ENCODE results near the gene IL10RB. TPM values are rescaled to one million over a fixed set of nuclear protein-coding genes. Genes with fewer than 3 reads are reported as not detected.
"Not testable (repeated sequence)": the region's sequence is repeated elsewhere in the genome, so short reads cannot be mapped to it uniquely, and the experiment has no call there.

The IL10RB gene
- total RNA-seq, 1 donor: 60.9 TPM

GRCh38 chr21:33241846-33242245 lies 24.3 kb upstream of the IL10RB start:
- H3K4me3 ChIP-seq (ENCODE audit: low read depth, low read length): no peak overlapping the region
- TF ChIP-seq CTCF (IDR thresholded peaks at IDR 0.05; ENCODE audit: insufficient read depth, low read depth, low read length): no peak
- DNase-seq (ENCODE audit: low read depth): no peak

- H3K4me3 ChIP-seq (ENCODE audit: low read depth, low read length); DNase-seq (ENCODE audit: low read depth): not testable (repeated sequence)
These were observed 23.3 kb upstream of the IL10RB start for GRCh38 chr21:33242846-33243245.

GRCh38 chr21:33244082-33244778 lies 21.9 kb upstream of the IL10RB start:
- no peak for DNase-seq (ENCODE audit: low read depth)
- no peak for TF ChIP-seq CTCF (IDR thresholded peaks at IDR 0.05; ENCODE audit: insufficient read depth, low read depth, low read length)

GRCh38 chr21:33244779-33245105 lies 21.4 kb upstream of the IL10RB start:
- no peak for DNase-seq (ENCODE audit: low read depth)

More at GRCh38 chr21:33244082-33244778, 21.9 kb upstream of the IL10RB start:
- H3K4me3 ChIP-seq (ENCODE audit: low read depth, low read length): no peak overlapping the region

GRCh38 chr21:33245289-33245918 lies 20.8 kb upstream of the IL10RB start:
- TF ChIP-seq CTCF (IDR thresholded peaks at IDR 0.05; ENCODE audit: insufficient read depth, low read depth, low read length): no peak
- H3K4me3 ChIP-seq (ENCODE audit: low read depth, low read length): no peak overlapping the region
- no peak for DNase-seq (ENCODE audit: low read depth)

More at GRCh38 chr21:33244779-33245105, 21.4 kb upstream of the IL10RB start:
- H3K4me3 ChIP-seq (ENCODE audit: low read depth, low read length): no peak overlapping the region
- no peak for TF ChIP-seq CTCF (IDR thresholded peaks at IDR 0.05; ENCODE audit: insufficient read depth, low read depth, low read length)

- DNase-seq (ENCODE audit: low read depth): no peak
- no peak overlapping the region for H3K4me3 ChIP-seq (ENCODE audit: low read depth, low read length)
These were observed 19.7 kb upstream of the IL10RB start for GRCh38 chr21:33246506-33246905.

More at GRCh38 chr21:33246506-33246905, 19.7 kb upstream of the IL10RB start:
- TF ChIP-seq CTCF (IDR thresholded peaks at IDR 0.05; ENCODE audit: insufficient read depth, low read depth, low read length): no peak
